Measurements from ENCODE around the gene CIDEB. TPM values are rescaled to one million over a fixed set of nuclear protein-coding genes. Genes with fewer than 3 reads are reported as not detected.

The CIDEB gene
- total and polyA plus RNA-seq, 10 of the 15 experiments (the other 5 are each of a cell fraction or from before 2014, with no cell fraction given): 0.34 to 6.3 (median 3.2) TPM

DNA sequence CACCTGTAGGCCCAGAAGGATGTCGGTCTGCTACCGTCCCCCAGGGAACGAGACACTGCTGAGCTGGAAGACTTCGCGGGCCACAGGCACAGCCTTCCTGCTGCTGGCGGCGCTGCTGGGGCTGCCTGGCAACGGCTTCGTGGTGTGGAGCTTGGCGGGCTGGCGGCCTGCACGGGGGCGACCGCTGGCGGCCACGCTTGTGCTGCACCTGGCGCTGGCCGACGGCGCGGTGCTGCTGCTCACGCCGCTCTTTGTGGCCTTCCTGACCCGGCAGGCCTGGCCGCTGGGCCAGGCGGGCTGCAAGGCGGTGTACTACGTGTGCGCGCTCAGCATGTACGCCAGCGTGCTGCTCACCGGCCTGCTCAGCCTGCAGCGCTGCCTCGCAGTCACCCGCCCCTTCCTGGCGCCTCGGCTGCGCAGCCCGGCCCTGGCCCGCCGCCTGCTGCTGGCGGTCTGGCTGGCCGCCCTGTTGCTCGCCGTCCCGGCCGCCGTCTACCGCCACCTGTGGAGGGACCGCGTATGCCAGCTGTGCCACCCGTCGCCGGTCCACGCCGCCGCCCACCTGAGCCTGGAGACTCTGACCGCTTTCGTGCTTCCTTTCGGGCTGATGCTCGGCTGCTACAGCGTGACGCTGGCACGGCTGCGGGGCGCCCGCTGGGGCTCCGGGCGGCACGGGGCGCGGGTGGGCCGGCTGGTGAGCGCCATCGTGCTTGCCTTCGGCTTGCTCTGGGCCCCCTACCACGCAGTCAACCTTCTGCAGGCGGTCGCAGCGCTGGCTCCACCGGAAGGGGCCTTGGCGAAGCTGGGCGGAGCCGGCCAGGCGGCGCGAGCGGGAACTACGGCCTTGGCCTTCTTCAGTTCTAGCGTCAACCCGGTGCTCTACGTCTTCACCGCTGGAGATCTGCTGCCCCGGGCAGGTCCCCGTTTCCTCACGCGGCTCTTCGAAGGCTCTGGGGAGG is 3.1 kb upstream of the CIDEB start, which contains the start of gene LTB4R (continued):
- TF ChIP-seq, protein P1, sequence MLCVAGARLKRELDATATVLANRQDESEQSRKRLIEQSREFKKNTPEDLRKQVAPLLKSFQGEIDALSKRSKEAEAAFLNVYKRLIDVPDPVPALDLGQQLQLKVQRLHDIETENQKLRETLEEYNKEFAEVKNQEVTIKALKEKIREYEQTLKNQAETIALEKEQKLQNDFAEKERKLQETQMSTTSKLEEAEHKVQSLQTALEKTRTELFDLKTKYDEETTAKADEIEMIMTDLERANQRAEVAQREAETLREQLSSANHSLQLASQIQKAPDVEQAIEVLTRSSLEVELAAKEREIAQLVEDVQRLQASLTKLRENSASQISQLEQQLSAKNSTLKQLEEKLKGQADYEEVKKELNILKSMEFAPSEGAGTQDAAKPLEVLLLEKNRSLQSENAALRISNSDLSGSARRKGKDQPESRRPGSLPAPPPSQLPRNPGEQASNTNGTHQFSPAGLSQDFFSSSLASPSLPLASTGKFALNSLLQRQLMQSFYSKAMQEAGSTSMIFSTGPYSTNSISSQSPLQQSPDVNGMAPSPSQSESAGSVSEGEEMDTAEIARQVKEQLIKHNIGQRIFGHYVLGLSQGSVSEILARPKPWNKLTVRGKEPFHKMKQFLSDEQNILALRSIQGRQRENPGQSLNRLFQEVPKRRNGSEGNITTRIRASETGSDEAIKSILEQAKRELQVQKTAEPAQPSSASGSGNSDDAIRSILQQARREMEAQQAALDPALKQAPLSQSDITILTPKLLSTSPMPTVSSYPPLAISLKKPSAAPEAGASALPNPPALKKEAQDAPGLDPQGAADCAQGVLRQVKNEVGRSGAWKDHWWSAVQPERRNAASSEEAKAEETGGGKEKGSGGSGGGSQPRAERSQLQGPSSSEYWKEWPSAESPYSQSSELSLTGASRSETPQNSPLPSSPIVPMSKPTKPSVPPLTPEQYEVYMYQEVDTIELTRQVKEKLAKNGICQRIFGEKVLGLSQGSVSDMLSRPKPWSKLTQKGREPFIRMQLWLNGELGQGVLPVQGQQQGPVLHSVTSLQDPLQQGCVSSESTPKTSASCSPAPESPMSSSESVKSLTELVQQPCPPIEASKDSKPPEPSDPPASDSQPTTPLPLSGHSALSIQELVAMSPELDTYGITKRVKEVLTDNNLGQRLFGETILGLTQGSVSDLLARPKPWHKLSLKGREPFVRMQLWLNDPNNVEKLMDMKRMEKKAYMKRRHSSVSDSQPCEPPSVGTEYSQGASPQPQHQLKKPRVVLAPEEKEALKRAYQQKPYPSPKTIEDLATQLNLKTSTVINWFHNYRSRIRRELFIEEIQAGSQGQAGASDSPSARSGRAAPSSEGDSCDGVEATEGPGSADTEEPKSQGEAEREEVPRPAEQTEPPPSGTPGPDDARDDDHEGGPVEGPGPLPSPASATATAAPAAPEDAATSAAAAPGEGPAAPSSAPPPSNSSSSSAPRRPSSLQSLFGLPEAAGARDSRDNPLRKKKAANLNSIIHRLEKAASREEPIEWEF (IDR thresholded peaks at IDR 0.05; ENCODE audit: insufficient replicate concordance, low read depth, low read length): no peak
- TF ChIP-seq NR2C2 (IDR thresholded peaks at IDR 0.05; ENCODE audit: borderline replicate concordance, control insufficient read depth, insufficient read length, low read depth) (no peak), CHD2 (IDR thresholded peaks at IDR 0.05; ENCODE audit: borderline replicate concordance, low read depth, low read length) (no peak), SP1 (IDR thresholded peaks at IDR 0.05; ENCODE audit: low read depth, low read length) (no peak), FOS (IDR thresholded peaks at IDR 0.05; ENCODE audit: borderline replicate concordance, extremely low read depth, insufficient read length) (no peak), POU2F2 (IDR thresholded peaks at IDR 0.05; ENCODE audit: borderline replicate concordance, low read depth, low read length) (no peak), STAT3 (IDR thresholded peaks at IDR 0.05; ENCODE audit: low read depth, low read length) (no peak), NFIC (IDR thresholded peaks at IDR 0.05; ENCODE audit: low read depth, low read length) (no peak), IRF3 (IDR thresholded peaks at IDR 0.05) (no peak), NBN (IDR thresholded peaks at IDR 0.05) (no peak), EZH2 (IDR thresholded peaks at IDR 0.05; ENCODE audit: borderline replicate concordance, control insufficient read depth, low read depth, low read length) (no peak), RB1 (IDR thresholded peaks at IDR 0.05; ENCODE audit: borderline replicate concordance) (no peak), ZNF217 (IDR thresholded peaks at IDR 0.05) (no peak), GABPA (IDR thresholded peaks at IDR 0.05; ENCODE audit: low read depth) (no peak), RELA (IDR thresholded peaks at IDR 0.05; ENCODE audit: borderline replicate concordance, partially characterized antibody) (no peak), ESRRA (IDR thresholded peaks at IDR 0.05; ENCODE audit: low read length) (no peak), JUND (IDR thresholded peaks at IDR 0.05; ENCODE audit: low read depth, low read length) (no peak), TAF1 (IDR thresholded peaks at IDR 0.05; ENCODE audit: borderline replicate concordance, low read depth, low read length) (no peak)
- TF ChIP-seq, protein P2, sequence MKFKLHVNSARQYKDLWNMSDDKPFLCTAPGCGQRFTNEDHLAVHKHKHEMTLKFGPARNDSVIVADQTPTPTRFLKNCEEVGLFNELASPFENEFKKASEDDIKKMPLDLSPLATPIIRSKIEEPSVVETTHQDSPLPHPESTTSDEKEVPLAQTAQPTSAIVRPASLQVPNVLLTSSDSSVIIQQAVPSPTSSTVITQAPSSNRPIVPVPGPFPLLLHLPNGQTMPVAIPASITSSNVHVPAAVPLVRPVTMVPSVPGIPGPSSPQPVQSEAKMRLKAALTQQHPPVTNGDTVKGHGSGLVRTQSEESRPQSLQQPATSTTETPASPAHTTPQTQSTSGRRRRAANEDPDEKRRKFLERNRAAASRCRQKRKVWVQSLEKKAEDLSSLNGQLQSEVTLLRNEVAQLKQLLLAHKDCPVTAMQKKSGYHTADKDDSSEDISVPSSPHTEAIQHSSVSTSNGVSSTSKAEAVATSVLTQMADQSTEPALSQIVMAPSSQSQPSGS (IDR thresholded peaks at IDR 0.05; ENCODE audit: low read length): no peak
- TF ChIP-seq, protein P3, sequence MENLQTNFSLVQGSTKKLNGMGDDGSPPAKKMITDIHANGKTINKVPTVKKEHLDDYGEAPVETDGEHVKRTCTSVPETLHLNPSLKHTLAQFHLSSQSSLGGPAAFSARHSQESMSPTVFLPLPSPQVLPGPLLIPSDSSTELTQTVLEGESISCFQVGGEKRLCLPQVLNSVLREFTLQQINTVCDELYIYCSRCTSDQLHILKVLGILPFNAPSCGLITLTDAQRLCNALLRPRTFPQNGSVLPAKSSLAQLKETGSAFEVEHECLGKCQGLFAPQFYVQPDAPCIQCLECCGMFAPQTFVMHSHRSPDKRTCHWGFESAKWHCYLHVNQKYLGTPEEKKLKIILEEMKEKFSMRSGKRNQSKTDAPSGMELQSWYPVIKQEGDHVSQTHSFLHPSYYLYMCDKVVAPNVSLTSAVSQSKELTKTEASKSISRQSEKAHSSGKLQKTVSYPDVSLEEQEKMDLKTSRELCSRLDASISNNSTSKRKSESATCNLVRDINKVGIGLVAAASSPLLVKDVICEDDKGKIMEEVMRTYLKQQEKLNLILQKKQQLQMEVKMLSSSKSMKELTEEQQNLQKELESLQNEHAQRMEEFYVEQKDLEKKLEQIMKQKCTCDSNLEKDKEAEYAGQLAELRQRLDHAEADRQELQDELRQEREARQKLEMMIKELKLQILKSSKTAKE (IDR thresholded peaks at IDR 0.05; ENCODE audit: low read depth, poor library complexity, severe bottlenecking): no peak
